ENCODE measurements around the gene NCAPD3. TPM values are rescaled to one million over a fixed set of nuclear protein-coding genes. Genes with fewer than 3 reads are reported as not detected.

Gene NCAPD3
- total RNA-seq, 1 experiment from 2014 or later = 78.2 TPM

- BruUV-seq (replicated peaks) = no TSS peak
- CTCF ChIA-PET = no interaction called here
- no peak for DNase-seq
- intact Hi-C loops (cut with micrococcal nuclease; ENCODE audit: unreplicated experiment) = no loop called here
- no peak overlapping the region for H3K4me3 Mint-ChIP-seq (ENCODE audit: low read depth, unreplicated experiment)
- H3K27ac Mint-ChIP-seq (ENCODE audit: unreplicated experiment) = no peak overlapping the region
- H3K4me1 Mint-ChIP-seq (ENCODE audit: low read depth, unreplicated experiment) = peaks cover 14% of the 10 kb centered on the region
- H3K27me3 Mint-ChIP-seq (ENCODE audit: unreplicated experiment) = no peaks in the 10 kb centered on the region
- no peak for TF ChIP-seq CTCF (IDR thresholded peaks at IDR 0.05; ENCODE audit: unreplicated experiment)
- no peaks in the 10 kb centered on the region for H3K9me3 Mint-ChIP-seq (ENCODE audit: low read depth, unreplicated experiment)
- H3K36me3 Mint-ChIP-seq (ENCODE audit: insufficient read depth, unreplicated experiment) = peaks cover 23% of the 10 kb centered on the region
These were observed 26.5 kb upstream of the NCAPD3 start for GRCh38 chr11:134250246-134250645.

- no TSS peak for BruUV-seq (replicated peaks)
These were observed 25.2 kb upstream of the NCAPD3 start for GRCh38 chr11:134248910-134249480.

DNA sequence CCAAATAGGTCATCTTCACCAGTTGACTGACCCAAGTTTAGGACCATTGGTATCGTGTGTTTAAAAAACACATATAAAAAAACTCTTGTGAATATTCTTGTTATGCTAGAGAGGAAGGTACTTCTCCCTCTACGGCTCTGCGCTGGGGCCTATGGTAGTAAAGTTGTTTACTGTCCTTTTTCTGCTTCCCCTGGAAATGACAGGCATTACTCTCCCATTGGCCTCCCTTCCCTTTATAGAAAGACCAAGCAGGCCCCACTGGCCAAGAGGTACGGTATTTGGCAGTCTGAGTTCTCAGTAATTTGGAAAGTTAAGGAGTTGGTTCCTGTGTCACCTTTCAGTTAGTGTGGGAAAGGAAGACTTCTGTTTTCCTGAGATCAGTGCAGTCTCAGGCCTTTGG lies 22.9 kb upstream of the NCAPD3 start:
- no peak overlapping the region for H3K27ac Mint-ChIP-seq (ENCODE audit: unreplicated experiment)

More at GRCh38 chr11:134248910-134249480, 25.2 kb upstream of the NCAPD3 start:
- no peak for DNase-seq
- no peaks in the 10 kb centered on the region for H3K27me3 Mint-ChIP-seq (ENCODE audit: unreplicated experiment)
- CTCF ChIA-PET = interaction anchor here (0.7 kb wide), 1 partner anchor 23 kb away, joined by 3 read pairs; no protein-coding TSS in a partner anchor
- intact Hi-C loops (cut with micrococcal nuclease; ENCODE audit: unreplicated experiment) = no loop called here
- H3K4me1 Mint-ChIP-seq (ENCODE audit: low read depth, unreplicated experiment) = peaks cover 14% of the 10 kb centered on the region
- peaks cover 19% of the 10 kb centered on the region for H3K36me3 Mint-ChIP-seq (ENCODE audit: insufficient read depth, unreplicated experiment)
- H3K9me3 Mint-ChIP-seq (ENCODE audit: low read depth, unreplicated experiment) = no peaks in the 10 kb centered on the region
- no peak overlapping the region for H3K27ac Mint-ChIP-seq (ENCODE audit: unreplicated experiment)
- no peak for TF ChIP-seq CTCF (IDR thresholded peaks at IDR 0.05; ENCODE audit: unreplicated experiment)
- H3K4me3 Mint-ChIP-seq (ENCODE audit: low read depth, unreplicated experiment) = no peak overlapping the region

GRCh38 chr11:134246100-134246499 lies 22.3 kb upstream of the NCAPD3 start:
- Mint-ChIP-seq H3K27ac (ENCODE audit: unreplicated experiment) (no peak overlapping the region), H3K36me3 (ENCODE audit: insufficient read depth, unreplicated experiment) (no peaks in the 10 kb centered on the region), H3K4me3 (ENCODE audit: low read depth, unreplicated experiment) (no peak overlapping the region), H3K27me3 (ENCODE audit: unreplicated experiment) (no peaks in the 10 kb centered on the region), H3K9me3 (ENCODE audit: low read depth, unreplicated experiment) (no peaks in the 10 kb centered on the region), H3K4me1 (ENCODE audit: low read depth, unreplicated experiment) (no peaks in the 10 kb centered on the region)
- TF ChIP-seq CTCF (IDR thresholded peaks at IDR 0.05; ENCODE audit: unreplicated experiment) = no peak
- no peak for DNase-seq
- intact Hi-C loops (cut with micrococcal nuclease; ENCODE audit: unreplicated experiment) = no loop called here
- CTCF ChIA-PET = no interaction called here
- no TSS peak for BruUV-seq (replicated peaks)

More for the DNA sequence above, 22.9 kb upstream of the NCAPD3 start:
- H3K9me3 Mint-ChIP-seq (ENCODE audit: low read depth, unreplicated experiment) = no peaks in the 10 kb centered on the region
- intact Hi-C loops (cut with micrococcal nuclease; ENCODE audit: unreplicated experiment) = no loop called here
- TF ChIP-seq CTCF (IDR thresholded peaks at IDR 0.05; ENCODE audit: unreplicated experiment) = no peak
- no peaks in the 10 kb centered on the region for H3K27me3 Mint-ChIP-seq (ENCODE audit: unreplicated experiment)
- CTCF ChIA-PET = no interaction called here
- no peak for DNase-seq
- H3K36me3 Mint-ChIP-seq (ENCODE audit: insufficient read depth, unreplicated experiment) = no peaks in the 10 kb centered on the region
- no peaks in the 10 kb centered on the region for H3K4me1 Mint-ChIP-seq (ENCODE audit: low read depth, unreplicated experiment)
- H3K4me3 Mint-ChIP-seq (ENCODE audit: low read depth, unreplicated experiment) = no peak overlapping the region
- no TSS peak for BruUV-seq (replicated peaks)

Measured in Calu3 (cell line).